Activated CD4-positive, CD25-positive, alpha-beta regulatory T cell treated with anti-CD3 and anti-CD28 coated beads, Interleukin-2, amount 50 U/mL, for 16 hours (primary cell): ENCODE data around the gene ZBED1.
"Not testable (repeated sequence)": the region's sequence is repeated elsewhere in the genome, so short reads cannot be mapped to it uniquely, and the experiment has no call there.

Experiments
- DNase-seq: peaks from one replicate; pipeline ENCODE4 v3.0.0-alpha.2; 2020; ENCODE audit warnings: low read depth, low spot score

The ZBED1 gene

GRCh38 chrX:2474963-2475726 is 25.6 kb downstream of the ZBED1 start:
- no peak for DNase-seq

GRCh38 chrX:2474280-2474962 is 26.4 kb downstream of the ZBED1 start:
- DNase-seq, result no peak

- not testable (repeated sequence) for DNase-seq
Observed at GRCh38 chrX:2473064-2473463, 27.7 kb downstream of the ZBED1 start.

GRCh38 chrX:2471641-2472040 is 29.1 kb downstream of the ZBED1 start:
- no peak for DNase-seq

- not testable (repeated sequence) for DNase-seq
Observed at GRCh38 chrX:2471126-2471525, 29.6 kb downstream of the ZBED1 start.

GRCh38 chrX:2469852-2470251 is 30.9 kb downstream of the ZBED1 start:
- DNase-seq, result not testable (repeated sequence)

GRCh38 chrX:2469196-2469685 is 31.5 kb downstream of the ZBED1 start:
- no peak for DNase-seq

GRCh38 chrX:2468261-2469195 is 32.2 kb downstream of the ZBED1 start:
- DNase-seq, result no peak

- DNase-seq, result no peak
Observed at GRCh38 chrX:2466876-2467656, 33.7 kb downstream of the ZBED1 start.

GRCh38 chrX:2464677-2465166 is 36.1 kb downstream of the ZBED1 start:
- no peak for DNase-seq

- no peak for DNase-seq
Observed at GRCh38 chrX:2463973-2464676, 36.7 kb downstream of the ZBED1 start.

- DNase-seq, result not testable (repeated sequence)
Observed at GRCh38 chrX:2463481-2463880, 37.3 kb downstream of the ZBED1 start.

GRCh38 chrX:2462780-2463179 is 38.0 kb downstream of the ZBED1 start:
- no peak for DNase-seq

- no peak for DNase-seq
Observed at GRCh38 chrX:2462074-2462473, 38.7 kb downstream of the ZBED1 start.

GRCh38 chrX:2461711-2462016 is 39.1 kb downstream of the ZBED1 start:
- no peak for DNase-seq

GRCh38 chrX:2460821-2461710 is 39.7 kb downstream of the ZBED1 start:
- not testable (repeated sequence) for DNase-seq

- DNase-seq, result not testable (repeated sequence)
Observed at GRCh38 chrX:2460048-2460447, 40.7 kb downstream of the ZBED1 start.

GRCh38 chrX:2458309-2458708 is 42.5 kb downstream of the ZBED1 start:
- no peak for DNase-seq
